GM12873 (cell line): ENCODE results near the gene LSM7.

Source experiments
- TF ChIP-seq, protein P1 (sequence below): IDR thresholded peaks from 2 replicates; pipeline ENCODE4 v1.5.1; 2012; ENCODE audit warnings: low read depth, mild to moderate bottlenecking, moderate library complexity, low read length, control low read depth; ENCODE audit not compliant: insufficient read depth; ENCODE audit errors: missing control alignments

The LSM7 gene

DNA sequence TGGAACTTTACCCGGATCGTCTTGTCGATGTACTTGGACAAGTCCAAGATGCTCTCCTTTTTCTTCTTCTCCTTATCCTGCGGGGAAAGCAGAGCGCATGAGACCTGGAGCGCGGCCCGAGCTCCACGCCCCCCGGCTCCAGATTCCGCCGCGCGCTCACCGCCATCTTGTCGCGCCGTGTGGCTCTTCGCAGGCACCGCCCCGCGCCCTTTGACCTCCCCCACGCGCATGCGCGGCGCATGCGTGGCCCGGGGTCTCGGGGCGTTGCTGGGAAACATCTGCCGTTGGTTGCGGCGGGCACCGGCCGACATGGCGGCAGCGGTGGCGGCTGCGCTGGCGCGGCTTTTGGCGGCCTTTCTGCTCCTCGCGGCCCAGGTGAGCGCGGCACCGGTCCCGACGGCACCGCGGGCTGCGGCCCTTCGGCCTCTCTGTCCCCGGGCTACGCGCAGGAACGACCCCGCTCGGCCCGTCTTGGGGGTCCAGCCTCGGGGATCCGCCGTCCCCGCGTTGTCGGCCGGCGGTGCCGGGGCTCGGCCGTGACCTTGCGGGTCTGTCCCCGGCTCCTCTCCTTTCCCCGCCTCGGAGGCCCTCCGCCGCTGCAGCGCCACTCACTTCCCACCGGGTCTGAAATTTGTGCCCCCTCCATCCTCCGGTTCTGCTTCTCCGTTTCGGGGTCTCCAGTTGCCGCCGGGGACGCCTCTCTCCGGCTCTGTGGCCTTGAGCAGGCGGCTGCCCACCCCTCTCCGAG, at the start of gene LSM7, which contains the start of gene SPPL2B:
Gene LSM7, minus strand, starts transcription at position 186 of the 748 bp plus-strand sequence. Its CDS starts 20 bp downstream, at position 166.
Gene SPPL2B, plus strand, starts transcription at position 284 of the 748 bp plus-strand sequence. Its CDS starts 26 bp downstream, at position 310.
- TF ChIP-seq, protein P1, sequence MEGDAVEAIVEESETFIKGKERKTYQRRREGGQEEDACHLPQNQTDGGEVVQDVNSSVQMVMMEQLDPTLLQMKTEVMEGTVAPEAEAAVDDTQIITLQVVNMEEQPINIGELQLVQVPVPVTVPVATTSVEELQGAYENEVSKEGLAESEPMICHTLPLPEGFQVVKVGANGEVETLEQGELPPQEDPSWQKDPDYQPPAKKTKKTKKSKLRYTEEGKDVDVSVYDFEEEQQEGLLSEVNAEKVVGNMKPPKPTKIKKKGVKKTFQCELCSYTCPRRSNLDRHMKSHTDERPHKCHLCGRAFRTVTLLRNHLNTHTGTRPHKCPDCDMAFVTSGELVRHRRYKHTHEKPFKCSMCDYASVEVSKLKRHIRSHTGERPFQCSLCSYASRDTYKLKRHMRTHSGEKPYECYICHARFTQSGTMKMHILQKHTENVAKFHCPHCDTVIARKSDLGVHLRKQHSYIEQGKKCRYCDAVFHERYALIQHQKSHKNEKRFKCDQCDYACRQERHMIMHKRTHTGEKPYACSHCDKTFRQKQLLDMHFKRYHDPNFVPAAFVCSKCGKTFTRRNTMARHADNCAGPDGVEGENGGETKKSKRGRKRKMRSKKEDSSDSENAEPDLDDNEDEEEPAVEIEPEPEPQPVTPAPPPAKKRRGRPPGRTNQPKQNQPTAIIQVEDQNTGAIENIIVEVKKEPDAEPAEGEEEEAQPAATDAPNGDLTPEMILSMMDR = no peak

DNA sequence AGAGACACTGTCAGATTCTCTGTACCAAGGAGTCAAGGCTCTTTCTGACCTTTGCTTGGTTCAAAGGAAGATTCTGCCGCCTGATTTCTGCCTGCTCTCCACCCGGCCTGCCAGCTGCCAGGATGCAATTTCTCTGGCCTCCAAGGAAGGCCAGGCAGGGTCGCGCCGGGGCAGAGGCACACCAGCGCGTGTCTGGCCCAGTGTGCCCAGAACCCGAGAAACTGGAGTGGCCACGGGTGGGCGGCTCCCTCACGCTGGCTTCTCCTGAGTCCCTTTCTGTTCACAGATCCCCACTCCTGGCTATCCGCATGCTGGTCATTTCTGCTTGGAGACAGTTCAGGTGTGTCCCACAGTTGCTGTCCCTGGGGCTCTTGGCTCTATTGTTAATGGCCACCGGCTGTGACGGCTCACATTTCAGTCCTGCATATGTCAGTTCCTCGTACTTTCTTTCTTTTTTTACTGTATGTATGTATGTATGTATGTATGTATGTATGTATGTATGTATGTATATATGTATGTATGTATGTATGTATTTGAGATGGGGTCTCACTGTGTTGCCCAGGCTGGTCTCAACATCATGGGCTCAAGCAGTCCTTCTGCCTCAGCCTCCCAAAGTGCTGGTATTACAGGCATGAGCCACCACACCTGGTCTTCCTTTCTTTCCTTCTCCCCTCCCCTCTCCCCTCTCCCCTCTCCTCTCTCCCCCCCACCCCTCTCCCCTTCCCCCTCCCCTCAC, 48.6 kb upstream of the LSM7 start:
- TF ChIP-seq, protein P1 = no peak

DNA sequence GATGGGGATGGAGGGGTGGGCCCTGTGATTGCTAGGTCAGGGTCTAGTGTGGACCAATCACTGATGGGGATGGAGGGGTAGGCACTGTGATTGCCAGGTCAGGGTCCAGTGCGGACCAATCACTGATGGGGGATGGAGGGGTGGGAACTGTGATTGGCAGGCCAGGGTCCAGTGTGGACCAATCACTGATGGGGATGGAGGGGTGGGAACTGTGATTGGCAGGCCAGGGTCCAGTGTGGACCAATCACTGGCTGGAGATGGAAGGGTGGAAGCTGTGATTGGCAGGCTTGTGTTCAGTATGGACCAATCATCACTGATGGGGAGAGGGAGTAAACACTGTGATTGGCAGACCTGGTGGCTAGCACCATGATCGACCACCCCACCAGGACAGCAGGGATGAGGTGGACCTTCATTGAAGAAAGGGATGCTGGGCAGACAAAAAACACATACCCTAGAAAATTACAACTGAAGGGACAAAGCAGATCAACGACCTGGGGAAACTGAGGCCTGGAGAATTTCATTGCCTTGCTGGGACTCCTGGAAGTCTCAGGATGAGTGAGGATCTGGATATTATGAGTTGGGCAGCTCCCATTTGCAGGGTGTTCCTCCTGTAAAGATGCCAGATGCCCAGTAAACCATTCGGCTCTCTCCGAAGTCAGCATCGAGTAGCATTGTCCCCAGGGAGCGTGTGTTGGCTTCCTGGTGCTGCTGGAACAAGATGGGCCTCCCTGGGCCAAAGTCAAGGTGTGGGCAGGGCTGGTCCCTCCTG, 47.2 kb upstream of the LSM7 start:
- TF ChIP-seq, protein P1 = no peak

DNA sequence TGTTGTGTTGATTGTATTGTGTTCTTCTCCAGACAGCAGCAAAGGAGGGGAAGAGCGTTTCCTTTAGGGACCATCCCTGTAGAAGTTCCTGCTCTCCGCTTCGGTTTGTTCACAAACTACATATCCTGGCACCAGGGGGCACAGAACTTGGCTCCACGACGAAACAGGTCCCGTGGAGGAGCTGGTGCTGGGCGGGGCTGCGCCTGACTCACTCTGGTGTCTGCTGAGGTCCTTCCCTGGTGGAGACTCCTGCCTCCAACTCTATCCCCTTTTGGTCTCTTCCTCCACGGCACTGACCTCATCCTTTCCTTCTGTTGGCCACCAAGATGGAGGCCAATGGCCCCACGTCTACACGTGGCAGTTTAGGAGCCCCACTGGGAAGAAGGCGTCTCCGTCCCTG, 46.4 kb upstream of the LSM7 start:
- TF ChIP-seq, protein P1 = no peak

DNA sequence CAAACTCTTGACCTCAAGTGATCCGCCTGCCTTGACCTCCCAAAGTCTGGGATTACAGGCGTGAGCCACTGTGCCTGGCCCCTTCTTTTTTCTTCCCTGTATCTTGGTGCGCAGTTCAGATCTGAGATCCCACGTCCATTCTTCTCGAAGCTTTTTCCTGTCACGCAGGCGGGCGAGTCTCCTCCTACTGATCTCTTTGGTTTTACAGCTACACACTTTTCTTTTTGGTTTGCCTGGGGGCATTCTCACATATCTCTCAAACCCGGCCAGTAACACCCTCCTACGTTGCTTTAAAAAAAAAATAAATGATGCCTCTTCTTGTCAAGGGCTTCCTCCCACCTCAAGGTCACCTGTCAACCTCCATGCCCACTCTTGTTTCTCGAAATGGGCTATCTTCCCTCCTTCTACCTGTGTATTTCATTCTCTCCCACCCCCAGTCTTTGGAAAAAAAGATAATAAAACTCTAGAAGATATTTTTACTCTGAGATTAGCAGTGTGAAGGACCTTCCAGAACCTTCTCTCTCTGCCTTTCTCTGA, 43.8 kb upstream of the LSM7 start:
- TF ChIP-seq, protein P1 = no peak

DNA sequence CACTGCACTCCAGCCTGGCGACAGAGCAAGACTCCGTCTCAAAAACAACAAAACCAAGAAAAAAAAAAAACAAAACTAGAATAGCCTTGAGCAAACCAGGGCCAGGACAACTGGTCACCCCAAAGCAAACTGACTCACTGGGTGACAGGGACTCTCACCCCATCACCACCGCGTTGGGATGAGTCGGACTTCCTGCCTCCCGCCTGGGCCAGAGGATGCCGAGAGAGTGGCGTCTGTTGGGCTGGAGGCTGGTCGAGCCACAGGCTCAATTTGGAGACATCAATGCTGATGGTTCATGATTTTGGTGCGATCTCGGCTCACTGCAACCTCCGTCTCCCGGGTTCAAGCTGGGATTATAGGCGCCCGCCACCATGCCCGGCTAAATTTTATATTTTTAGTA, 43.3 kb upstream of the LSM7 start:
- TF ChIP-seq, protein P1 = no peak
